ENCODE data around the gene LAIR2.

DNA sequence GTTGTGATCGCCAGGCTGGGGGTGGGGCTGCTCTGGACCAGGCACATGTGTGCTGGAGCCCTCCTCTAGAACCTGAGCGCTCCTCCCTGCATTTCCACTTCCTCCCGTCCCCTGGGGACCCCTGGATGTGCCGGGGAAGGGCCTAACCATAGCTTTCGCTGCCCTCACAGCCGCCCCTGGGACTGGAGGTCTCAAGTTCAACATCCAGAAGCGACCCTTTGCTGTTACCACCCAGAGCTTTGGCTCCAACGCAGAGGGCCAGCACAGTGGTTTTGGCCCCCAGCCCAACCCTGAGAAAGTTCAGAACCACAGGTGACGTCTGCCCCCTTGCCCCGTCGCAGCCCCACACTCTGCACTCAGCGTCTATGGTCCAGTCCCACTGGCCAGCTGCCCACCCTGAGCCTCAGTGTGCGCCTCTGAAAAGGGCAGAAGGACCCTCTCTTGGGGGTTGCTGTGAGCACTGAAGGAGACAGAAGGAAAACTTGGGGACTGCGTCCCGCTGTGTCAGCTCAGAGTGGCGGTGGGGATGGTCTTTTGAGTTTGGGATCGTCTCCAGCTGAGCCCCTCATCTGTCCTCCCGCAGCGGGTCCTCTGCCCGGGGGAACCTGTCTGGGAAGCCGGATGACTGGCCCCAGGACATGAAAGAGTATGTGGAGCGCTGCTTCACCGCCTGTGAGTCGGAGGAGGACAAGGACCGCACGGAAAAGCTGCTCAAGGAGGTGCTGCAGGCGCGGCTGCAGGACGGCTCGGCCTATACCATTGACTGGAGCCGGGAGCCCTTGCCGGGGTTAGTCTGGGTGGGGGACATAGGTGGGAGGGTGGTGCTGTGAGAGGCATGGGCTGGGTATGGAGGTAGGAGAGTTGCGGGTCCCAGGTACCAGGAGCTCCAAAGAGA, 47.6 kb upstream of the LAIR2 start:
- TF ChIP-seq, protein P1, sequence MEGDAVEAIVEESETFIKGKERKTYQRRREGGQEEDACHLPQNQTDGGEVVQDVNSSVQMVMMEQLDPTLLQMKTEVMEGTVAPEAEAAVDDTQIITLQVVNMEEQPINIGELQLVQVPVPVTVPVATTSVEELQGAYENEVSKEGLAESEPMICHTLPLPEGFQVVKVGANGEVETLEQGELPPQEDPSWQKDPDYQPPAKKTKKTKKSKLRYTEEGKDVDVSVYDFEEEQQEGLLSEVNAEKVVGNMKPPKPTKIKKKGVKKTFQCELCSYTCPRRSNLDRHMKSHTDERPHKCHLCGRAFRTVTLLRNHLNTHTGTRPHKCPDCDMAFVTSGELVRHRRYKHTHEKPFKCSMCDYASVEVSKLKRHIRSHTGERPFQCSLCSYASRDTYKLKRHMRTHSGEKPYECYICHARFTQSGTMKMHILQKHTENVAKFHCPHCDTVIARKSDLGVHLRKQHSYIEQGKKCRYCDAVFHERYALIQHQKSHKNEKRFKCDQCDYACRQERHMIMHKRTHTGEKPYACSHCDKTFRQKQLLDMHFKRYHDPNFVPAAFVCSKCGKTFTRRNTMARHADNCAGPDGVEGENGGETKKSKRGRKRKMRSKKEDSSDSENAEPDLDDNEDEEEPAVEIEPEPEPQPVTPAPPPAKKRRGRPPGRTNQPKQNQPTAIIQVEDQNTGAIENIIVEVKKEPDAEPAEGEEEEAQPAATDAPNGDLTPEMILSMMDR (IDR thresholded peaks at IDR 0.05) = no peak
- no peak for TF ChIP-seq POLR2A (IDR thresholded peaks at IDR 0.05)
